ENCODE results near the gene HNRNPU.
"Not testable (repeated sequence)": the region's sequence is repeated elsewhere in the genome, so short reads cannot be mapped to it uniquely, and the experiment has no call there.

The HNRNPU gene

DNA sequence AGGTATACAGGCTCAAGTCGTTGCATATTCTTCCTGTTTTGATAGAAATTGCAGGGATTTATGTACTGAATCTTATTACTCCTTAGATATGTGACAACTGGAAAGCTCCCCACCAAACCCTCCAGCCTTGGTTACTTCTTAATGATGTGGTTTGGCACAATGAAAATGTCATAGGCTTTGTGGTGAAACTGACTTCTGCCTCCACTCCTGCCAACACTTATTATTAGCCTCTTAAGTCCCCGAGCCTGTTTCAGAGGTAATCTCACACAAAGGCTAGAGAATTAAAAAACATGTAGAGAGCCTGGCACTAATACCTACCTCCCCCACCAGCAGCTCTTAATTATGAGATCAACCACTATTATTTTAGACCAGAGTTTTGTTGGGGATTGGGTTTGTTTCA lies 24.7 kb downstream of the HNRNPU start:
- DNase-seq = no peak

DNA sequence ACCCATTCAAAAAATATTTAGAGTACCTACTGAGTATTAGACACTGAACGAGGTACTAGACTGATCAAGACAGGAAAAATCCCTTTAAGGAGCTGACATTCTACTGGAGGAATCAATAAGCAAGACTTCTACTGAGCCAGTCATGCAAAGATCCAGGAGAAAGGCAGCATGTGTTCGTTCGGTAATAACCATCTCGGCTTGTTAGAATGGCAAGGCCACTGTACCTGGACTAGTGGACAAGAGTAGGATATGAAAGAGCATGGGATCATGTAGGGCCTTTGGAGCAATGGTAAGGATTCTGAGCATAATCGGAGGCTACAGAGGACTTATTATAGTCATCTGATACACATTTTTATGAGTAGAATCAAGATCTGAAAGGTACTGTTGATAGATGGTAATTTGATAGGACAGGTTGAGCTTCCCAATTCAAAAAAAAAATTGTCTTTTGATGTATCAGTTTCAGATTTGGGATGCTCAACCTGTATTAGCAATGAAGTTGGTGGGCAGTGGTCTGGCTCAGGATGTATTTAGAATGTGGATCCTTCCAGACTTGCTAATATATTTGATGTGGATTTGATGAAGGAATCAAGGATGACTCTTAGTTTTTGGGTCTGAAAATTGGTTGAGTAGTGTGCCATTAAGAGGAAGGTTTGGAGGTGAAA lies 26.6 kb downstream of the HNRNPU start:
- no peak for DNase-seq

DNA sequence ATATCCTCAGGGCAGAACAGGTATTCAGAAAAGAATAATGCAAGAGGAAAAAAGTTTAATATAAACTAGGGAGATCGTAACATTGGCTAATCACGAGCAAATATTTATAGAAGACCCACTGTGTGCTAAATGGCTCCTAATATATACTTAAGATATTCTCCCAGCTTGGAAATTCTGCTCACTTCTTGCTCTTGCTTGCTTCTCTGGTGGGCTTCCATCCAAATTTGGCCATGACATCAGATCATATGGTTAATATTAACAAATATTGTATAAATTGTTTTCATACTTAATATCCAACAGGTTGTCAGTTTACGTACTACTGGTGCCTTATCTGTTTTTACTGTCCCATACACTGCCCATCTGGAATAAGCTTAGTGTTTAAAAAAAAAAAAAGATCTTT lies 27.8 kb downstream of the HNRNPU start:
- no peak for DNase-seq

DNA sequence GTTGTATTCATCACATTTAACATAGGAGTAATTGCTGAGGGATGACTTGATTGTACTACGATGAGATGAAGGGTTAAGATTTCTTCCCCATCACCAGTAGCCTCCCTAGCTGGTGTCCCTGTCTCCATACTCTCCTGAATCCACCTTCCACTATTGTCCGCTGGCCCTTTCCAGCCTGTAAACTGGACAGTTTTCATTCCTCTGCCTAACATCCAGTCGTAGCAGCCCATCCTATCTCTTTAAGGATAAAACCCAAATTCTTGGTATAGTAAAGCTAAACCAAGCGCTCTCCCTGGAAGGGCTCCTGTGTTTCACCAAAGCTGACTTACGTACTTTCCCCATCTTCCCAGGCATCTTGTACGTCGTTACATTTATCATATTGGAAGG lies 28.2 kb downstream of the HNRNPU start:
- no peak for DNase-seq

DNA sequence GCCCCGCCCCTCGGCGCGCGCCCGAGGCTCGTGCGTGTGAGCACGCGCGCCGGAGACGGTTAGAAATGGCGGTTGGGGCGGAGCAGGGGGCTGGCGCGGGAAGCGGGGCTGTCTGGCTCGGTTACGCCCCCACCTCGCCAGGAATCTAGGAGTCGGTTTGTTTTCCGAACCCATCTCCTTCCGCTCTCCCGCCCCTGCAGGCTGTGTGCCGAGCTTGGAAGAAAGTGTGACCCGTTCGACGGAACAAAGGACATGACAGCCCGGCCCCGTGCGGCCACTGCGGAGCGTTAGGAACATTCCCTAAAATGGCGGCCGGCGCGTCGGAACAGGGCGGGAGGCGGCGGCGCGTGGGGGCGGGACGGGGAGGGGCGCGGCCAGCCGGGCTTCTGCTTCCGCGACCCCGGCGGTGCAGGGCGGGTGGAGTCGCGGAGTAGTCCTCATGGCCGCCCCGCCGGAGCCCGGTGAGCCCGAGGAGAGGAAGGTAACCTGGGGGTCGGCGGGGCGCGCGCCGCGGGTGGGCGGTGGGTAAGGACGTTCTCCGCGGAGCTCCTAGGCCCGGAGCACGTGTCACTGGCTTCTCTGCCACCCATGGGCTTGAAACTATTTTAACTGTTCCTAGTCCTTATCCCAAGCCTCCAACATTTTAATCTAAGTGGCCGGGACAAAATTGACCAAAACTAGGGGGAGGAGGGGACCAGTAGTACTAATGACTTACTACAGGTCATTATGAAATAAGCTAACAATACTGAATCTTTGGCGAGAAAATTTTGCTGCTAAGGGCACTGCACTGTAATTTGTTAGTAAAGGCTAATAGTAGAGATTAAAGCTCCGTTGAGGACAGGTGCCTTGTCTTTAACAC lies 28.8 kb downstream of the HNRNPU start, which contains the start of gene COX20:
Gene COX20, plus strand, starts transcription at position 383 of the 859 bp plus-strand sequence. Its CDS starts 57 bp downstream, at position 440.
- peak; percentile 12 for DNase-seq

DNA sequence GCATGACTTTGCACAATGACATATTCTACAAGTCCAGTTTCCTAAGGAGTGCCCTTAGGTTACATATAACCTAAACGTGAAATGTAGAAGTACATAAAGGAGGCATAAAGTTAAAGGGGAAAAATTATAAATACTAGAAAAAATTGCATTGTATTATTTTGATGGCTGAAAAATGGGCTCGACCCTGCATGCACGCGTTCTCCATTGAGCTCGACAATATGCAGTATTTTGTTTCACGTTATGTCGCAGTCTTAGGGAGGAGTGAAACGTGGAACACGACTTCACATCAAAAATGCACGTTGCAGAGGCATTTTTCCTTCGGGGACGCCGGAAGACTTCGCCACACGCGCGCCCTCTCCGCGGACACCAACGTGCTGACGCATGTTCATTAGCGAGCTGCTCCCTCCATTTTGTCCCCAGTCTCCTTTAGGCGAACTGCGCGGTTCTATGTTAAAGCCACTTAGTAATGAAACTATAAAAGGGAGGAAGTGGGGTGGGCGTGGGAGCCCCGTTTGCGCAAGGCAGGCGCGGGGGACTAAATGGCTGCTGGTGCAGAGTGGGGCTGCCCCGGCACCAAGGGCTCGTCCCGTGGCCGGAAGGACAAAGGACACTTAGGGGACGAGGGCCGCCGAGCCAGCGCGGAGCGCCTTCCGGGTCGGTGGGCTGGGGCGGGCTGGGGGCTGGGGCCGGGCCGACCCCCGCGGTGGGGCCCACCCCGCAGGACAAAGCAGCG lies 29.6 kb downstream of the HNRNPU start:
- peak; percentile 31 for DNase-seq

DNA sequence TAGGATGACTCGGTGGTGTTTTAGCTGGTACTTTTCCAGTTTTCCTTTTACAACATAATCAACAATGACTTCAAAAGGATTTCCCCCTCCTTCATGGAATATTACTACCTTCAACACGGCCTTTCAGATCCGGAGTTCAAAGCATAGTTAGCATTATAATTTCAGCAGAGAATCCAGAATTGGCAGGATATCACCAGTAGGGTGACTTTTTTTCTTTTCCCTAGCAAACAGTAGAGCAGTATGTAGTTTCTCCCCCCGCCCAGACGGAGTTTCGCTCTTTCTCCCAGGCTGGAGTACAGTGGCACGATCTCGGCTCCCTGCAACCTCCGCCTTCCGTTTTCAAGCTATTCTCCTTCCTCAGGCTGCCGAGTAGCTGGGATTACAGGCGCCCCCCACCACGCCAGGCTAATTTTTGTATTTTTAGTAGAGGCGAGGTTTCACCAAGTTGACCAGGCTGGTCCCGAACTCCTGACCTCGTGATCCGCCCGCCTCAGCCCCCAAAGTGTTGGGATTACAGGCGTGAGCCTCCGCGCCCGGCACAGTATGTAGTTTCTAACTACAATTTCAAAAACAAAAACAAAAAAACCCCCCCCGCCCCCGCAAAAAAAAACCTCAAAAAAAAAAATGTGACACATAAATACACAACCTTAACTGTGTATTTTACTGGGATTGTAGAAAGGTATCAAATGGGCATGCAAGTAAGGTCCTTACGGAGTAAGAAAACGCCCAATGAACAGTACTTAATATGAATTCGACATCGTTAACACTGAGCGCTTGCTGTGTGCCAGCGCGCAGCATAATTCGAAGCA lies 30.4 kb downstream of the HNRNPU start:
- no peak for DNase-seq

DNA sequence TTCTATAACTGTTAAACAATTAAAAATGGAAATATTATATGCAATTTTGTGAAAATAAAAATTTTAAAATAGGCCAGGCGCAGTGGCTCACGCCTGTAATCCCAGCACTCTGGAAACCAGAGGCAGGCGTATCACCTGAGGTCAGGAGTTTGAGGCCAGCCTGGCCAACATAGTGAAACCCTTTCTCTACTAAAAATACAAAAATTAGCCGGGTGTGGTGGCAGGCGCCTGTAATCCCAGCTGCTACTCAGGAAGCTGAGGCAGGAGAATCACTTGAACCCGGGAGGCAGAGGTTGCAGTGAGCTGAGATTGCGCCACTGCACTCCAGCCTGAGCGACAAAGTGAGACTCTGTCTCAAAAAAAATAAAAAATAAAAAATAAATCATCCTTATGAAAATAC lies 31.1 kb downstream of the HNRNPU start:
- not testable (repeated sequence) for DNase-seq

DNA sequence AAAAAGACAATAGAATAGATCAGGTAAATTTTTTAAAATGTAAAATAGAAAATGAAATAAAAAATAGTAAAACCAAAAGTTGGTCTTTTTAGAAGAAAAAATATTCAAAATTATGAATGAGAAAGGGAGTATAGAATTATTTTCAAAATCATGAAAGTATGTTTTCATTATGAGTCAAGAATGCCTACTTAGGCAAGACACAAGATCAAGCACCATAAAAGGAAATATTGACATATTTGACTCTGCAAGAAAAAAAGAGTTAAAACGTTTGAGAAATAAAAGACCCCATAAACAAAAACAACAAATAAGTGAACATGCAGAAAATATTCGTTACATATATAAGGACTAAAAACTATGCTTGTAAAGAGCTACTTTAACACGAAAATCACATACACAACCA lies 33.7 kb downstream of the HNRNPU start:
- DNase-seq = no peak

DNA sequence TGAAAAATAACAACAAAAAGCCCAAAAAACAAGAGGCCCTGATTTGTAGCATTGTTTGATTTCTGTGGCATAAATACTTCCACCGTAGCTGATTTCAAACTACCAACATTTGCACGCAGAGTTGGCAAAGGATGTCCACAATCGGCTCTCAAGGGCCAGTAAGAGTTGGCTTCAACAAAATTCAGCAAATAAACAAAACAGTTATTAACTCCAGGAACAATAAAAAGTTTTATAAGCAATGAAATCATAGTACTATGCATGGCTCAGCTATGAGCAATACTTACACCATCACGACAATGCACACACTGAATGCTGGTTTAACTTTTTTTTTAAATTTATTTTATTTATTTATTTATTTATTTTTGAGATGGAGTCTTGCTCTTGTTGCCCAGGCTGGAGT lies 37.6 kb downstream of the HNRNPU start:
- DNase-seq = no peak

DNA sequence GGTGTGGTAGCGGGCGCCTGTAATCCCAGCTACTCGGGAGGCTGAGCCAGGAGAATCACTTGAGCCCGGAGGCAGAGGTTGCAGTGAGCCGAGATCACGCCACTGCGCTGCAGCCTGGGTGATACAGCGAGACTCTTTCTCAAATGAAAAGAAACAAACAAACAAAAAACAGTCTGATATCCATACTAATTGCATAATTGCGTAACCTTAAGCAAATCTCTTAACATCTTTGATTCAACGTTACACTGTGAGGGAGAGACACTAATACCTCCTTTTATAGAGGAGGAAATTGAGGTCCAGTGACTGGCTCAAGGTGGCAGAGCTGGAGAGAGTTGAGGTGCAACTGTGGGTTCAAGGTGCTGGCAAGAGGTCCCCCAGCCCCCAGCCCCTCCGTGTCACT lies 41.5 kb downstream of the HNRNPU start:
- no peak for DNase-seq

DNA sequence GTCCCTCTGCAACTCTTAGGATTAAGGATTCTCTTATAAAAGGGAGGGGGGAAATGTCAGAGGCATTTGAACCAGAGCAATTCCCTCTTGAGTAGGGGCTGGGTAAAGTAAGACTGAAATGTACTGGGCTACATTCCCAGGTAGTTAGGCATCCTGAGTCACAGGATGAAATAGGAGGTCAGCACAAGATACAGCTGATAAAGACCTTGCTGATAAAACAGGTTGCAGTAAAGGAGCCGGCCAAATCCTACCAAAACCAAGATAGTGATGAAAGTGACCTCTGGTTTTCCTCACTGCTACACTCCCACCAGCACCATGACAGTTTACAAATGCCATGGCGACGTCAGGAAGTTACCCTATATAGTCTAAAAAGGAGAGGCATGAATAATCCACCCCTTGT lies 43.2 kb downstream of the HNRNPU start:
- no peak for DNase-seq

DNA sequence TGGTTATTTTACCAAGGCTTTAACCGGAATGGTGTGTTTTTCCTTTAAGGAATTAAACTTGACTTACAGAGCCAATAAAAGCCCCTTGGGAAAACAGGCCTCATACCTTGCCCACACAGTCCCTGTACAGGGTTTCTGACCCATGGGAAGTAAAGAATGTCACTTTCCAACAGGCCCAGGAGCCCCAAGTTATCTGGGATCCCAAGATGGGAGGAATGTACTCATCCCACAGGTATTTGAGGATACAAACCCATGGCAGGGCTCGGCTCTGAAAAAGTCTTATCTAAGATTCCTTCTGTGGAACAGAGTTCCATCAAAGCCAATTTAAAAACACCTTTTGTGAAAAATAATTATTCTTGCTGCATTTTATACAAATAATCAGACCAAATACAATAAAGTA lies 44.2 kb downstream of the HNRNPU start:
- no peak for DNase-seq

DNA sequence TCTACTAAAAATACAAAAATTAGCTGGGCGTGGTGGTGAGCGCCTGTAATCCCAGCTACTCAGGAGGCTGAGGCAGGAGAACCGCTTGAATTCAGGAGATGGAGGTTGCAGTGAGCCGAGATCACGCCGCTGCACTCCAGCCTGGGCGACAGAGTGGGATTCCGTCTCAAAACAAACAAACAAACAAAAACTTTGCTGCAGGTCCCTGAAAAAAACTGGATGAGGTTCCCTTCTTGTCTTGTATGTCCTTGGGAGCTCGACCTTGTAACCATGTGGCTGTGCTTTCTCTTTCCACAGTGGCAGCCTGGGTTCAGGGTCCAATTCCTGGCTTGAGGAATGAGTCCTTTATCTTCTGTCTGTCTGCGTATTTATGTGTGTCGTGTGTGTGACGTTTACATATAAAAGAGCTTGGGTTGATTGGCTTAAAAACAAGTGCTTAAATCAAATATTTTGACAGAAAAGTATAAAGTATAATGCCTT lies 46.9 kb downstream of the HNRNPU start:
- no peak for DNase-seq

DNA sequence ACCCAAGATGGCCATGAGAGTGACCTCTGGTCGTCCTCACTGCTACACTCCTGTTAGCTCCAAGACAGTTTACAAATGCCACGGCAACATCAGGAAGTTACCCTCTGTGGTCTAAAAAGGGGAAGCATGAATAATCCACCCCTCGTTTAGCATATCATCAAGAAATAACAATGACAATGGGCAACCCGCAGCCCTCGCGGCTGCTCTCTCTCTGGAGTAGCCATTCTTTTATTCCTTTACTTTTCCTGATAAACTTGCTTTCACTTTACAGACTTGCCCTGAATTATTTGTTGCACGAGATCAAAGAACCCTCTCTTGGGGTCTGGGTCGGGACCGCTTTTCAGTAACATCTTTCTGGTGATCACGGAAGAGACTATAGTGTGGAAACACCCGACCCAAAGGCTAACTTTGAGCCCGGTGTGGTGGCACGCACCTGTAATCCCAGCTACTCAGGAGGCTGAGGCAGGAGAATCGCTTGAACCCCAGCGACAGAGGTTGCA lies 48.7 kb downstream of the HNRNPU start:
- DNase-seq = no peak

DNA sequence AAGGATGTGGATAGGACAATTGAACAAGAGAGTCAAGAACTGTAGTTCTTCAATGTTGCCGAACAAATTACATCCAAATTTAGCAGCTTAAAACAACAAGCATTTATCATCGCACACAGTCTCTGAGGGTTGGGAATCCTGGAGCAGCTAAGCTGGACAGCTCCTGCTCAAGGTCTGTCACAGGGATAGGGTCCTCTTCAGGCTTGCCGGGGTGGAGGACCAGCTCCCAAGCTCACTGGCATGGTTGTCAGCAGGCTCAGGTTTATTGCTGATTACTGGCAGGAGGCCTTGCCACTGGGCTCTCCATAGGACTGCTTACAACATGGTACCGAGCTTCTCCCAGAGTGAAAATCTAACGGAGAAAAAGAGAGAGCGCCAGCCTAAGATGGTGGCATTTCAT lies 51.0 kb downstream of the HNRNPU start:
- no peak for DNase-seq

DNA sequence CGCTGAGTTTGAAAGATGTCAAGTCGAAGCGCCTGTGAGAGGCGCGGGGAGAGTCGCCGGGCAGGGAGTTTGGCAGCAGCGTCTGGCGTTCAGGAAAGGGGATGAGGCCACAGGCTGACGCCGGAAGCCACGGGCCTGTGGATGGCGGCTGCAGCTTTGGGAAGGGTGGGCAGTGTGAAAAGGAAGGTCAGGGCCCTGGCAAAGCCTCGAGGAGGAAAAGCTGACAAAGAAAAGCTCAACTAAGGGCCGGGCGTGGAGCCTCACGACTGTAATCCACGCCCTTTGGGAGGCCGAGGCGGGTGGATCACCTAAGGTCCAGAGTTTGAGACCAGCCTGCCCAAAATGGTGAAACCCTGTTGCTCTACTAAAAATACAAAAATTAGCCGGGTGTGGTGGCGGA lies 54.1 kb downstream of the HNRNPU start:
- no peak for DNase-seq

DNA sequence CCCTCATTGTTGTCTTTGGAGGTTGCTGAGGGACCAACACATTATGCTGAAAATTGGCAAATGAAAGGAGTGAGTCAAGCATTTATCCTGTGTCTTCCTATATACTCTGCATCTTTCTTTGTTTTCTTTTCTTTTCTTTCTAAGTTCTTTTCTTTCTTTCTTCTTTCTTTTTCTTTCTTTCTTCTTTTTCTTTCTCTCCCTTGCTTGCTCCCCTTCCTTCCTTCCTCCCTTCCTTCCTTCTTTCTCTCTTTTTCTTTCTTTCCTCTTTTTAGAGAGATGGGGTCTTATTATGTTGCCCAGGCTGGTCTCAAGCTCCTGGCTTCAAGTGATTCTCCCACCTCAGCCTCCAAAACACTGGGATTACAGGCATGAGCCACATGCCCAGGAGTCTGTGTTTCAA lies 57.2 kb downstream of the HNRNPU start:
- DNase-seq = no peak

DNA sequence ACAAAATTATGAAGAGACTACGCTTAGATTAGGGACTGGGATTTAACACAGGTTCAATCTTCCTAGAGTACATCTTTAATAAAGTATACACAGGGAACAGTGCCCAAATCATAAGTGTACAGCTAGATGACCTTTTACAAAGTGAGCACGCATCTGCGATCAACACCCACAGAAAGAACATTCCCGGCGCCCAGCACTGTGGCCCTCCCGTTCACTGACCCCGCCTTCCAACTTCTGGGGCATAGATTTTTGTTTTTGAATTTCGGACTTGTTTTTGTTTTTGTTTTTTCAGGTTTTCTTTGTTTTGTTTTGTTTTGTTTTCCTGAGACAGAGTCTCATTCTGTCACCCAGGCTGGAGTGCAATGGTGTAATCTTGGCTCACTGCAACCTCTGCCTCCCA lies 59.5 kb downstream of the HNRNPU start:
- no peak for DNase-seq

DNA sequence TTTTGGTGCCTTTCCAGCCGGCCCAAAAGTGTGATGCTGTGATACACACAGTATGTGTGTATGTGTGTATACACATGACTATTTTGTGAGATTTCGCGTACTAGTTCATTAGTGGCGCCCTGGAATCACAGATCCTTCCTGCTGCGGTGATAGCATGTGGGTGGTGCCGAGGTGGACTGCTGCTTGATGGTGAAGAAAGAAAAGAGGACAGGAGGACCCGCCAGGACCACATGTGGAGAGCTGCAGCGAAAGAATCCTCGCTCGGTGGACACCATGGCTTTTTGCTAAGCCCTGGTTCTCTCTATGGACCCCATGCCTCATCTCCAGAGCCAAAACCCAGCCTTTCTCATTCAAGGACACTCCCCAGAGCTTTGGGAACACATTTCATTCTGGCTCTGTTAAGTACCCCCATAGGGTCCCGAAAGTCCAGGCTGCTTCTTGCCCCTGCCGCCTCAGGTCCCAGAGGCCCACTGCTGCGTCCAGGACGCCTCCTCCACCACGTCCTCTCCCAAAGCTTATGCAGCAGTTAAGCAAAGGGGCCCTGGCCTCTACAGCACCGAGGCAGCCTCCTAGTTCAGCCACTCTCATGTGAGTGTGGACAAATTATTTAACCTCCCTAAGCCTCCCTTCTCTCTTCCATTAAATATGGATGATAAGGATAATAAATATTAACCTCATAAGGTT lies 61.6 kb downstream of the HNRNPU start:
- DNase-seq = no peak

DNA sequence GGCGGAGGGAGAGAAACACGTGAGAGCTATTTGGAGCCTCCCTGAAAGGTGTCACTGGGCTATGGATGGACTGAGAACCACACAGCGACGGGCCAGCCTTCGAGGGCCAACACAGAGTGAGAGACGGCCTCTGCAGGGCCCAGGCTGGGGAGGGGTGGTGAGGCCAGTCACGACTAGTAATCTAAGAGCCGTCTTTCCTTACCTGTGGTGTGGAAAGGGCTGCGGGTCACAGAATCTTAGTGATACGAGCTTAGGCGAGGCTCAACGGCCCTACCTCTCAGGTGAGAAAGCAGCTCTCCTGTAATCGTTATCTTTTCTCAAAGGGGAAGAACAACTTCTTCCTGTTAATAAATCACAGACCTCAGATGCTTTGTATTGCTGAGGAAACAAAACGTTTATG lies 62.3 kb downstream of the HNRNPU start:
- DNase-seq = no peak

DNA sequence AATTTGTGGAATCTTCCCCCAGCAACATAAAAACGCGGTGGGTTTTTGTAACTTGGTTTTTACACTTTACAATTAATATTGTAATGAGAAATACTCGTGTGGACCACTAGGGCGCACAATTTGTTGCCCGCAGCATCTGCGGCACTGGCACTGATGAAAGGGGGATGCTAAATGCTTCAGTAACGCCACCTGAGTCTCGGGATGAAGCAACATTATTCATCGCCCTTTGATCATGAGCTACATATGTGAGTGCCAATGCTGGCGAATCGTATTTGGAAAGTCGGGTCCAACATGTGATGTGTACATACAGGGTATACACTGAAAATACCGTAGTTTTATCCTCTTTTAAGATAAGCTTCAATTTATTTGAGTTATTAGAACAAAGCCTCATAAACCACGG lies 63.1 kb downstream of the HNRNPU start:
- DNase-seq = no peak
